Measurements from ENCODE around the gene ANKRD11.

DNA sequence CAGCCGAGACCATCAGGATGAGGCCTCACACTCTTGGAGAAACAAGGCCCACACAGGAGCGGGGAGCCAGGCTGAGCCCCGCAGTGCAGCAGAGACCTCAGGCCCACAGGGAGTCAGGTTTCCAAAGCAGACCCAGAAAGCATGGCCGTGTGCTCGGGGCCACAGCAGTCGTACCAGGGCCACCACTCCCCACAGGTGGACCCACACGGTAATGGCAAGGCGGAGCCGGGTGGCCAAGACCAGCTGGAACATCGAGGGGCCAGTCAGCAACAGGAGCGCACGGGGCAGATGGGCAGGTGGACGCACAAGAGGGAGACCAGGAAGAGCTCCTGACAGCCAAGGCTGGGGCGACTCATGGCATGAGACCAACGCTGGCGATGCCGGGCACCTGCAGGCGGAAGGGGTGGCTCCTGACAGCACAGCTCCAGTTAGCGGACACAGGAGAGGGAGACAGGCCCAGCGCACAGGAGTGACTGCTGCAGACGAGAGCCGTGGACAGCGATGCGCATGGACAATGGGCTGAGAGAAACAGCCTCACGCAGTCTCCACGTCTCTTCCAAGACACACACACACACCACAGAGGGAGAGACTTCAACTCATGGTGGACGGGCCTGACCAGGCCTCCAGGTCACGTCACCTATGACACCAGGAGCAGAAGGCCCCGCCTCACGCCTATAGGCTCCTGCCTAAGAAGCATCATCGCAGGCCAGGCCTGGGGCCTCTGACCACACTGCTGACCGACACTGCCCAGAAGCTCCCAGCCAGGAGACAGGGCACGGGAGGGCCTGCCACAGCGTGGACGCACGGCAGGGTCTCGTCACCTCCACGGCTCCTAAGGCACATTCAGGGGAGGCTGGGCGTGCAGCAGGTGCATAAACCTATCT is 214.3 kb downstream of the ANKRD11 start:
- TF ChIP-seq, protein P1, sequence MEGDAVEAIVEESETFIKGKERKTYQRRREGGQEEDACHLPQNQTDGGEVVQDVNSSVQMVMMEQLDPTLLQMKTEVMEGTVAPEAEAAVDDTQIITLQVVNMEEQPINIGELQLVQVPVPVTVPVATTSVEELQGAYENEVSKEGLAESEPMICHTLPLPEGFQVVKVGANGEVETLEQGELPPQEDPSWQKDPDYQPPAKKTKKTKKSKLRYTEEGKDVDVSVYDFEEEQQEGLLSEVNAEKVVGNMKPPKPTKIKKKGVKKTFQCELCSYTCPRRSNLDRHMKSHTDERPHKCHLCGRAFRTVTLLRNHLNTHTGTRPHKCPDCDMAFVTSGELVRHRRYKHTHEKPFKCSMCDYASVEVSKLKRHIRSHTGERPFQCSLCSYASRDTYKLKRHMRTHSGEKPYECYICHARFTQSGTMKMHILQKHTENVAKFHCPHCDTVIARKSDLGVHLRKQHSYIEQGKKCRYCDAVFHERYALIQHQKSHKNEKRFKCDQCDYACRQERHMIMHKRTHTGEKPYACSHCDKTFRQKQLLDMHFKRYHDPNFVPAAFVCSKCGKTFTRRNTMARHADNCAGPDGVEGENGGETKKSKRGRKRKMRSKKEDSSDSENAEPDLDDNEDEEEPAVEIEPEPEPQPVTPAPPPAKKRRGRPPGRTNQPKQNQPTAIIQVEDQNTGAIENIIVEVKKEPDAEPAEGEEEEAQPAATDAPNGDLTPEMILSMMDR (conservative IDR thresholded peaks at IDR 0.05; ENCODE audit: low read length): no peak
- no peak for TF ChIP-seq EZH2phosphoT487 (IDR thresholded peaks at IDR 0.05; ENCODE audit: borderline replicate concordance)

All from Loucy (cell line).